Measurements from ENCODE around the gene NOXRED1. TPM values are rescaled to one million over a fixed set of nuclear protein-coding genes. Genes with fewer than 3 reads are reported as not detected.

The NOXRED1 gene
- total and polyA plus RNA-seq, 5 donors from 2014 or later: 0.37 to 0.51 (median 0.39) TPM; not detected in 2

DNA sequence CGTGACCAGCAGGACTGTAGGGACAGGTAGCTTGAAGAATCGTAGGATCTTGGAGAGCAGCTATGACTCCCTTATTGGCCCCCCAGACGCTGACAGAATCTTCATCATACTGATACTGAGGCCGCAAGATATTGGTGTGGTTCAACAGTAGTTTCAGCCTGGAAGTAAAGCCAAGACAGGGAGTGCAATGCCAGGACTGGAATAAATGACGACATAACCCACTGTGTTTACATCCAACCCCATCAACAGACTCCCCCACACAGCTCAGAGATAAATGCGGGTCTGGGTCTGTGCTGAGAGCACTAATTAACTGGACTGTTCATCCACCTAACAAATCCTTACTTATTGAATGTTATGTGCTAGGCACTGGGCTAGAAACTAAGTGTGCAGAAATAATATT lies 16.6 kb downstream of the NOXRED1 start:
- no peaks in the 10 kb centered on the region for H3K9me3 Mint-ChIP-seq
- Histone ChIP-seq H3K27me3 (ENCODE audit: control insufficient read depth, insufficient read depth, low read length) (no peaks in the 10 kb centered on the region), H3K9me3 (ENCODE audit: control insufficient read depth in 2 of 2, low read length in 2 of 2) (no peaks in the 10 kb centered on the region), H3K4me3 (ENCODE audit: low read depth, low read length) (no peak overlapping the region), H3K36me3 (ENCODE audit: control insufficient read depth, insufficient read depth, low read length) (no peaks in the 10 kb centered on the region), H3K27ac (ENCODE audit: insufficient read depth, low read length, poor library complexity, severe bottlenecking) (no peak overlapping the region), H3K4me1 (ENCODE audit: control insufficient read depth, insufficient read depth, low read length, poor library complexity, severe bottlenecking) (no peaks in the 10 kb centered on the region)
- H3K36me3 Mint-ChIP-seq: peaks cover 3% of the 10 kb centered on the region
- H3K4me1 Mint-ChIP-seq: peaks cover 0 to 6% (median 1%) of the 10 kb centered on the region in 4 donors
- no peak for ATAC-seq (ENCODE audit: low read depth in 2 of 2)
- H3K4me3 Mint-ChIP-seq: no peak overlapping the region
- no peaks in the 10 kb centered on the region for H3K27me3 Mint-ChIP-seq
- no peak overlapping the region for H3K27ac Mint-ChIP-seq
- no peak for DNase-seq

DNA sequence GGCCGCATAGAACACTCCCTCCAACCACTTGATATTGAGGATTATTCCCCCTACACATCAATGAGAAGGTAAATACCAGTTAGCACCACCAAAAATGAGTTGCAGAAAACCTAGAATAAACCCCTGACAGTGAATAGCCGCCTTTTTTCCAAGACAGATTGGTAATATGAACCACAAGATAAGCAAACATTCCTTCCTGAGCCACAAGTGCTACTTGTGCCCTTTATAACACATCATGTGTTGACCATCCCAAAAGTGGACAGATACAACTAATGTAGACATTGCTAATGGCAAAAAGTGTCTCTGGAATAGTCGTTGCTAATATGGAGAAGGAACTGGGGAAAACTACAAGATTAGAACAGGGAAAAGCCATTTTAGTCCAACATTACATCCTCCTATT lies 17.2 kb downstream of the NOXRED1 start:
- ATAC-seq (ENCODE audit: low read depth in 2 of 2) (no peak), DNase-seq (no peak)
- H3K27me3 ChIP-seq (ENCODE audit: control insufficient read depth, insufficient read depth, low read length): no peaks in the 10 kb centered on the region
- H3K9me3 Mint-ChIP-seq: no peaks in the 10 kb centered on the region
- no peaks in the 10 kb centered on the region for H3K4me1 ChIP-seq (ENCODE audit: control insufficient read depth, insufficient read depth, low read length, poor library complexity, severe bottlenecking)
- H3K36me3 ChIP-seq (ENCODE audit: control insufficient read depth, insufficient read depth, low read length): no peaks in the 10 kb centered on the region
- no peak overlapping the region for H3K27ac Mint-ChIP-seq
- no peak overlapping the region for H3K4me3 ChIP-seq (ENCODE audit: low read depth, low read length)
- no peak overlapping the region for H3K4me3 Mint-ChIP-seq
- H3K27ac ChIP-seq (ENCODE audit: insufficient read depth, low read length, poor library complexity, severe bottlenecking): no peak overlapping the region
- H3K36me3 Mint-ChIP-seq: peaks cover 3% of the 10 kb centered on the region
- peaks cover 0 to 6% (median 1%) of the 10 kb centered on the region in 4 donors for H3K4me1 Mint-ChIP-seq
- H3K9me3 ChIP-seq (ENCODE audit: control insufficient read depth in 2 of 2, low read length in 2 of 2): no peaks in the 10 kb centered on the region
- no peaks in the 10 kb centered on the region for H3K27me3 Mint-ChIP-seq

DNA sequence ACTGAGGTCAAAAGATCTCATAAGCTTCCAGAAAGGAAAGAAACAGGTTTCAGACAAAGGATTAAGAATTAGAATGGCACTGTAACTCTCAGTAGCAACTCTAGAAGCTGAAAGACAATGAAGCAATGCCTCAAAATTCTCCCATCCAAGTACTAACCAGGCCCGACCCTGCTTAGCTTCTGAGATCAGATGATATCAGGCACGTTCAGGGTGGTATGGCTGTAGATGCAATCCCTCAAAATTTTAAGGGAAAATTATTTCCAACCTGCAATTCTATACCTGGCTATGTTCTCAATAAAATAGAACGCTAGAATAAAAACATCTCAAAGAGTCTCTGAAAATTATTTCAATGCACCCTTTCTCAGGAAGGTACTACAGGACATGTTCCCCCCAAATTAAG lies 19.6 kb downstream of the NOXRED1 start:
- Mint-ChIP-seq H3K9me3 (no peaks in the 10 kb centered on the region), H3K27me3 (no peaks in the 10 kb centered on the region)

DNA sequence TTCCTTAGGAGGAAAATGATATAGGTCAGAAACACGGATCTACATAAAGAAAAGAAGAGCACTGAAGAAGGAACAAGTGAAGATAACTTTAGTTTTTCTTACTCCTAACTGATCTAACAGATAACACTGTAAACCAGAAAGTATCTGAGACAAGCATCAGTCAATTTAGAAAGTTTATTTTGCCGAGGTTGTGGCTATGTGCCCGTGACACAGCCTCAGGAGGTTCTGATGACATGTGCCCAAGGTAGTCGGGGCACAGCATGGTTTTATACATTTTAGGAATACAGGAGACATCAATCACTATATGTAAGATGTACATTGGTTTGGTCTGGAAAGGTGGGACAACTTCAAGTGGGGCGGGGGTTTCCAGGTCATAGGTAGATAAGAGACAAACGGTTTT lies 23.1 kb downstream of the NOXRED1 start:
- ATAC-seq (ENCODE audit: low read depth in 2 of 2): no peak
- no peak overlapping the region for H3K27ac Mint-ChIP-seq
- H3K4me3 Mint-ChIP-seq: no peak overlapping the region
- no peaks in the 10 kb centered on the region for H3K27me3 ChIP-seq (ENCODE audit: control insufficient read depth, insufficient read depth, low read length)
- DNase-seq: no peak
- no peak overlapping the region for H3K27ac ChIP-seq (ENCODE audit: insufficient read depth, low read length, poor library complexity, severe bottlenecking)
- no peaks in the 10 kb centered on the region for H3K4me1 ChIP-seq (ENCODE audit: control insufficient read depth, insufficient read depth, low read length, poor library complexity, severe bottlenecking)
- H3K27me3 Mint-ChIP-seq: no peaks in the 10 kb centered on the region
- H3K36me3 Mint-ChIP-seq: peaks cover 14% of the 10 kb centered on the region
- no peaks in the 10 kb centered on the region for H3K4me1 Mint-ChIP-seq
- H3K9me3 ChIP-seq (ENCODE audit: control insufficient read depth in 2 of 2, low read length in 2 of 2): no peaks in the 10 kb centered on the region
- no peaks in the 10 kb centered on the region for H3K9me3 Mint-ChIP-seq
- H3K36me3 ChIP-seq (ENCODE audit: control insufficient read depth, insufficient read depth, low read length): no peaks in the 10 kb centered on the region
- H3K4me3 ChIP-seq (ENCODE audit: low read depth, low read length): no peak overlapping the region

More for the DNA sequence above, 19.6 kb downstream of the NOXRED1 start:
- no peaks in the 10 kb centered on the region for H3K27me3 ChIP-seq (ENCODE audit: control insufficient read depth, insufficient read depth, low read length)
- H3K9me3 ChIP-seq (ENCODE audit: control insufficient read depth in 2 of 2, low read length in 2 of 2): no peaks in the 10 kb centered on the region
- H3K36me3 ChIP-seq (ENCODE audit: control insufficient read depth, insufficient read depth, low read length): no peaks in the 10 kb centered on the region
- no peak overlapping the region for H3K27ac Mint-ChIP-seq
- H3K4me3 Mint-ChIP-seq: no peak overlapping the region
- DNase-seq (no peak), ATAC-seq (ENCODE audit: low read depth in 2 of 2) (no peak)
- H3K4me1 Mint-ChIP-seq: peaks cover 0 to 6% (median 1%) of the 10 kb centered on the region in 4 donors
- H3K36me3 Mint-ChIP-seq: peaks cover 14% of the 10 kb centered on the region
- no peak overlapping the region for H3K4me3 ChIP-seq (ENCODE audit: low read depth, low read length)
- H3K4me1 ChIP-seq (ENCODE audit: control insufficient read depth, insufficient read depth, low read length, poor library complexity, severe bottlenecking): no peaks in the 10 kb centered on the region
- H3K27ac ChIP-seq (ENCODE audit: insufficient read depth, low read length, poor library complexity, severe bottlenecking): no peak overlapping the region

DNA sequence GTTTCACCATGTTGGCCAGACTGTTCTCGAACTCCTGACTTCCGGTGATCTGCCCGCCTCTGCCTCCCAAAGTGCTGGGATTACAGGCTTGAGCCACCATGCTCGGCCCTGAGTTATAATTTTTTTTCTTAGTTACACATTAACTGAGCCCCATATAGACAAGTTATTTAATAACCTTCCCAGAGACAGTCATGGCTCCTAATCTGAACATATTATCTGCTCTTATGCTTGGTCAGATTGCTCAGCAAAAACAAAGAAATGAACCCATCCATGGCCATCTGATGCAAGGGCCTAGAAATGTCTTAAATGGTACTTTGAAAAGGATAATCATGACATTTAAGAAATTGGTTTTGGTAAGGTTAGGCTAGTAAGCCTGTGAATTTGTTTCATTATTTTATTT lies 33.1 kb downstream of the NOXRED1 start:
- H3K27me3 Mint-ChIP-seq: no peaks in the 10 kb centered on the region
- peaks cover 4% of the 10 kb centered on the region for H3K36me3 Mint-ChIP-seq
- DNase-seq (no peak), ATAC-seq (ENCODE audit: low read depth in 2 of 2) (no peak)
- no peaks in the 10 kb centered on the region for H3K4me1 ChIP-seq (ENCODE audit: control insufficient read depth, insufficient read depth, low read length, poor library complexity, severe bottlenecking)
- H3K9me3 ChIP-seq (ENCODE audit: control insufficient read depth in 2 of 2, low read length in 2 of 2): no peaks in the 10 kb centered on the region
- H3K9me3 Mint-ChIP-seq: no peaks in the 10 kb centered on the region
- H3K4me3 Mint-ChIP-seq: no peak overlapping the region
- no peak overlapping the region for H3K4me3 ChIP-seq (ENCODE audit: low read depth, low read length)
- no peak overlapping the region for H3K27ac Mint-ChIP-seq
- H3K36me3 ChIP-seq (ENCODE audit: control insufficient read depth, insufficient read depth, low read length): no peaks in the 10 kb centered on the region
- H3K4me1 Mint-ChIP-seq: no peaks in the 10 kb centered on the region
- H3K27ac ChIP-seq (ENCODE audit: insufficient read depth, low read length, poor library complexity, severe bottlenecking): no peak overlapping the region
- no peaks in the 10 kb centered on the region for H3K27me3 ChIP-seq (ENCODE audit: control insufficient read depth, insufficient read depth, low read length)

DNA sequence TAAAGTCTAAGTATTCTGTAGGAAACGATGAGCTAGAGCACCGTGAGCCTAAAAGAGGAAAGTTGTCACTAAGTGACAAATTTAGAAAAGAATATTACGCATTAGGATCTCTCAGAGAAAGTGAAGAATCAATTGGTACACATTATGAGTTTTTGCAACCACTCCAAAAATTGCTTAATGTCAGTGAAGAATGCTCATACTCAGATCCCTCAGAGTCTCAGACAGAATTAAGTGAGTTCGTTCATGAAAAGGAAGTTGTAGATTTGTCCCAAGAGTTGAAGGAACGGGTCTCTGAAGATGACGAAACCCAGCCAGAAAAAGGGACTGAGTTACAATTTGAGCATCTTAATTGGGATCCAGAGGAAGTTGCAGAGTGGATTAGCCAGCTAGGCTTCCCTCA lies 44.6 kb downstream of the NOXRED1 start:
- peaks cover 9% of the 10 kb centered on the region for H3K4me1 ChIP-seq (ENCODE audit: control insufficient read depth, insufficient read depth, low read length, poor library complexity, severe bottlenecking)
- H3K4me3 ChIP-seq (ENCODE audit: low read depth, low read length): no peak overlapping the region
- Mint-ChIP-seq H3K27me3 (no peaks in the 10 kb centered on the region), H3K4me1 (peaks cover 15 to 28% (median 22%) of the 10 kb centered on the region in 4 donors), H3K27ac (no peak overlapping the region), H3K36me3 (peaks cover 7% of the 10 kb centered on the region), H3K4me3 (no peak overlapping the region), H3K9me3 (no peaks in the 10 kb centered on the region)
- ATAC-seq (ENCODE audit: low read depth in 2 of 2) (no peak), DNase-seq (no peak)
- no peaks in the 10 kb centered on the region for H3K9me3 ChIP-seq (ENCODE audit: control insufficient read depth in 2 of 2, low read length in 2 of 2)
- H3K36me3 ChIP-seq (ENCODE audit: control insufficient read depth, insufficient read depth, low read length): no peaks in the 10 kb centered on the region
- H3K27me3 ChIP-seq (ENCODE audit: control insufficient read depth, insufficient read depth, low read length): no peaks in the 10 kb centered on the region
- H3K27ac ChIP-seq (ENCODE audit: insufficient read depth, low read length, poor library complexity, severe bottlenecking): no peak overlapping the region

DNA sequence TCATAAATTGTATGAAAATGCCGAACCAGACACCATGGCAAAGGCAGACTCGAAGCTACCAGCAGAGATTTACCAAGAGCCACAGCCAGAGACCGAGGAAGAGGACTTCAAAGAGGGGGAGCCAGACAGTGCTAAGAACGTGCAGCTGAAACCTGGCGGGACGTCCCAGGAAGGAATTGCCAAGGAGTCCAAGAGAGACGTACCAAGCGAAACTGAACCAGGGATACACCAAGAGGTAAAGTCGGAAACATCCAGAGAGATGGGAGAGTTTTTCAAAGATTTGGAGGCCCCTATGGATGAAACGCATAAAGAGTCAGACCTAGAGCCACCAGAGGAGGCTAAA lies 45.9 kb downstream of the NOXRED1 start:
- ATAC-seq (ENCODE audit: low read depth in 2 of 2) (no peak), DNase-seq (no peak)
- H3K36me3 ChIP-seq (ENCODE audit: control insufficient read depth, insufficient read depth, low read length): no peaks in the 10 kb centered on the region
- peak overlapping the region; percentile 90 for H3K4me3 ChIP-seq (ENCODE audit: low read depth, low read length)
- H3K36me3 Mint-ChIP-seq: peaks cover 12% of the 10 kb centered on the region
- H3K4me1 ChIP-seq (ENCODE audit: control insufficient read depth, insufficient read depth, low read length, poor library complexity, severe bottlenecking): peaks cover 10% of the 10 kb centered on the region
- H3K27me3 ChIP-seq (ENCODE audit: control insufficient read depth, insufficient read depth, low read length): no peaks in the 10 kb centered on the region
- H3K9me3 Mint-ChIP-seq: no peaks in the 10 kb centered on the region
- peaks cover 27 to 39% (median 32%) of the 10 kb centered on the region in 4 donors for H3K4me1 Mint-ChIP-seq
- no peak overlapping the region for H3K4me3 Mint-ChIP-seq
- H3K27ac Mint-ChIP-seq: no peak overlapping the region
- peak overlapping the region; percentile 83 for H3K27ac ChIP-seq (ENCODE audit: insufficient read depth, low read length, poor library complexity, severe bottlenecking)
- H3K27me3 Mint-ChIP-seq: no peaks in the 10 kb centered on the region
- H3K9me3 ChIP-seq (ENCODE audit: control insufficient read depth in 2 of 2, low read length in 2 of 2): no peaks in the 10 kb centered on the region

DNA sequence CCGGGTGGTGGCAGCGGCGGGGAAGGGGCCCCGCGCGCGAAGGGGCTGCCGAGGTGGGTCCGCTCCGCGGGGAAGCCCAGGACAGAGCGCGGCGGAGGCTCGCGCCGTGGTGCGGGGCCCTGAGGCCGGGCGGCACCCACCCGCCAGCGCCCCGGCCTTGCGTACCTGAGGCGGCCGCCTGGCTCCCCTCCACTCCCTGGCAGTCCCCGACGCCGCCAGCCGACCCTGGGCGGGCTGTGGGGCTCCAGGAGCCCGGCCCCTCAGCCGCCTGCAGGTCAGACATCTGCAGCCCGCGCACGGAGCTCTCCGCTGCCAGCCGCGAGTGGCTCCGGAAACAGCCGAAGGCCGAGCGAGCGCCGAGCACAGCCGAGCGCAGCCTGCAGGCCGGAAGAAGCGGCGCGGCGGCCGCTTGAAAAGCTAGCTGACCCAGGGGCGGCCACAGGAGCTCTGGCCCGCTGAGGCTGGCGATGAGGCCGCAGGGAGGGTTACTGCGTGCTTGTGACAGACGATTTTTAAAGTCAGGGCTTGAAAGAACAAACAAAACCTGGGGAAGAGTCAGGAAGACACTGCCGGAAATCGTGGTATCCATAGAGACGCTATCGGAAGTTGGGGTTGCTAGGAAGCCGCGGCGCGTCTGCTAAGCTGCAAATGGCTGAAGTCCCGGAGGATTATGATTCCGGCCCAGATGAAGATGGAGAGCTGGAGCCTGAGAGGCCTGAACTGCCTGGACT lies 46.4 kb downstream of the NOXRED1 start, which contains the start of the genes SAMD15 and TMED8:
SAMD15 (plus strand) TSS at position 609 of the 731 bp plus-strand sequence; CDS start at position 649, 40 bp downstream.
TMED8 (minus strand) TSS at position 324 of the 731 bp plus-strand sequence; CDS start at position 283, 41 bp downstream.
- H3K36me3 Mint-ChIP-seq: peaks cover 12% of the 10 kb centered on the region
- no peaks in the 10 kb centered on the region for H3K9me3 Mint-ChIP-seq
- H3K4me1 Mint-ChIP-seq: peaks cover 31 to 44% (median 35%) of the 10 kb centered on the region in 4 donors
- peak within 1 kb of the TSS; percentile 90 for H3K4me3 ChIP-seq (ENCODE audit: low read depth, low read length)
- peaks cover 16% of the 10 kb centered on the region for H3K4me1 ChIP-seq (ENCODE audit: control insufficient read depth, insufficient read depth, low read length, poor library complexity, severe bottlenecking)
- no peaks in the 10 kb centered on the region for H3K27me3 ChIP-seq (ENCODE audit: control insufficient read depth, insufficient read depth, low read length)
- no peaks in the 10 kb centered on the region for H3K36me3 ChIP-seq (ENCODE audit: control insufficient read depth, insufficient read depth, low read length)
- DNase-seq (peak; percentile 82 to 89 (median 86)), ATAC-seq (ENCODE audit: low read depth in 2 of 2) (peak; percentile 95)
- peak within 1 kb of the TSS; percentile 83 for H3K27ac ChIP-seq (ENCODE audit: insufficient read depth, low read length, poor library complexity, severe bottlenecking)
- no peaks in the 10 kb centered on the region for H3K27me3 Mint-ChIP-seq
- H3K4me3 Mint-ChIP-seq: peak within 1 kb of the TSS; percentile 90 to 98 (median 92)
- peak within 1 kb of the TSS; percentile 57 to 78 (median 75) for H3K27ac Mint-ChIP-seq
- no peaks in the 10 kb centered on the region for H3K9me3 ChIP-seq (ENCODE audit: control insufficient read depth in 2 of 2, low read length in 2 of 2)
